Ishikawa (cell line): ENCODE results near the gene SFT2D3.

Experiments
- CEBPB ChIP-seq: IDR thresholded peaks from 2 replicates; pipeline ENCODE4 v1.6.1; 2012
- CREB1 ChIP-seq: IDR thresholded peaks from 2 replicates; pipeline ENCODE4 v1.6.1; 2012; ENCODE audit warnings: low read depth
- EGR1 ChIP-seq: IDR thresholded peaks from 2 replicates; pipeline ENCODE4 v1.6.1; 2012
- EP300 ChIP-seq: IDR thresholded peaks from 2 replicates; pipeline ENCODE4 v1.6.1; 2012; ENCODE audit warnings: borderline replicate concordance
- FOXM1 ChIP-seq: IDR thresholded peaks from 2 replicates; pipeline ENCODE4 v1.6.1; 2012; ENCODE audit warnings: low read depth, borderline replicate concordance
- NFIC ChIP-seq: IDR thresholded peaks from 2 replicates; pipeline ENCODE4 v1.6.1; 2012
- RAD21 ChIP-seq: IDR thresholded peaks from 2 replicates; pipeline ENCODE4 v1.6.1; 2012; ENCODE audit warnings: low read depth
- TAF1 ChIP-seq: IDR thresholded peaks from 2 replicates; pipeline ENCODE4 v1.6.1; 2012; ENCODE audit warnings: low read depth, mild to moderate bottlenecking
- TEAD4 ChIP-seq: IDR thresholded peaks from 2 replicates; pipeline ENCODE4 v1.6.1; 2012
- YY1 ChIP-seq: IDR thresholded peaks from 2 replicates; pipeline ENCODE4 v1.6.1; 2012; ENCODE audit warnings: low read depth
- ZBTB7A ChIP-seq: IDR thresholded peaks from 2 replicates; pipeline ENCODE4 v1.6.1; 2012; ENCODE audit warnings: low read depth
- TF ChIP-seq, protein P1 (sequence below): IDR thresholded peaks from 2 replicates; pipeline ENCODE4 v1.6.1; 2012
- TF ChIP-seq, protein P2 (sequence below): IDR thresholded peaks from 2 replicates; pipeline ENCODE4 v1.6.1; 2012
- TF ChIP-seq, protein P3 (sequence below): IDR thresholded peaks from 2 replicates; pipeline ENCODE4 v1.6.1; 2012; ENCODE audit warnings: low read depth, mild to moderate bottlenecking

DNA sequence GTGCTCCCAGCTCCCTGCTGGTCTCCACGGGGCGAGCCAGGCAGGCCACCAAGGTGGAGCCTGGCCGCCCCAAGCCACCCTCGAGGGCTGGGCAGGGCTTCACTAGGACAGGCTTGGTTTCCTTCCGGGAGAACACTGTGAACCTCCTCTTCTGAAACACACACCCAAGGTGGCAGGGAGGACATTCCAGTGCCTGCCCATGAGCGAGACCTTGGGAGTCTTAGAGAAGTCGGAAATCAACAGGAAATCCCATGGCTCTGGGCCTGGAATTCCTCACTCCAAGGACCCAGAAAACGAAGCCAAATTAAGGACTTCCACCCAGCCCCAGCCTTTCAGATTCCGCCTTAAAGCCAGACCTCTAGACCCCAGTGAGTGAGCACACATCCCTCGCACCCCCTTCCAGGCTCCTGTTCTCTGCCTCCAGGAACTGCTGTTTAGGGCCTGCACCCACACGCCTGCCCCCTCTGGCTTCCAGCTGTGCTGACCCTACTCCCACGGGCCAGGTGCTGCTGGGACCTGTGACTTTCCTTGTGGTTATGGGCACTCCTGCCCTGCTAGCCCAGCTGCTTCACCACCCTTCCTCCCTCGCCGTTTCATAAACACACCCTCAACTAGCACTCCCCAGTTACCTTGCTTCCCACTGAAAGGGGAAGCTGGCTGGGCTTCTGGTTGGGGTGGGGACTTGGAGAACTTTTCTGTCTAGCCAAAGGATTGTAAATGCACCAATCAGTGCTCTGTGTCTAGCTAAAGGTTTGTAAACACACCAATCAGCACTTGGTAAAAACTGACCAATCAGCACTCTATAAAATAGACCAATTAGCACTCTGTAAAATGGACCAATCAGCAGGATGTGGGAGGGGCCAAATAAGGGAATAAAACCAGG is 41.6 kb upstream of the SFT2D3 start:
- no peak for TF ChIP-seq YY1
- TF ChIP-seq, protein P1, sequence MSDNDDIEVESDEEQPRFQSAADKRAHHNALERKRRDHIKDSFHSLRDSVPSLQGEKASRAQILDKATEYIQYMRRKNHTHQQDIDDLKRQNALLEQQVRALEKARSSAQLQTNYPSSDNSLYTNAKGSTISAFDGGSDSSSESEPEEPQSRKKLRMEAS: no peak
- no peak for TF ChIP-seq TEAD4
- TF ChIP-seq FOXM1: no peak
- no peak for TF ChIP-seq ZBTB7A
- TF ChIP-seq, protein P2, sequence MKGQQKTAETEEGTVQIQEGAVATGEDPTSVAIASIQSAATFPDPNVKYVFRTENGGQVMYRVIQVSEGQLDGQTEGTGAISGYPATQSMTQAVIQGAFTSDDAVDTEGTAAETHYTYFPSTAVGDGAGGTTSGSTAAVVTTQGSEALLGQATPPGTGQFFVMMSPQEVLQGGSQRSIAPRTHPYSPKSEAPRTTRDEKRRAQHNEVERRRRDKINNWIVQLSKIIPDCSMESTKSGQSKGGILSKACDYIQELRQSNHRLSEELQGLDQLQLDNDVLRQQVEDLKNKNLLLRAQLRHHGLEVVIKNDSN: no peak
- TF ChIP-seq NFIC: no peak
- TF ChIP-seq EP300: no peak
- no peak for TF ChIP-seq CEBPB
- no peak for TF ChIP-seq EGR1
- TF ChIP-seq, protein P3, sequence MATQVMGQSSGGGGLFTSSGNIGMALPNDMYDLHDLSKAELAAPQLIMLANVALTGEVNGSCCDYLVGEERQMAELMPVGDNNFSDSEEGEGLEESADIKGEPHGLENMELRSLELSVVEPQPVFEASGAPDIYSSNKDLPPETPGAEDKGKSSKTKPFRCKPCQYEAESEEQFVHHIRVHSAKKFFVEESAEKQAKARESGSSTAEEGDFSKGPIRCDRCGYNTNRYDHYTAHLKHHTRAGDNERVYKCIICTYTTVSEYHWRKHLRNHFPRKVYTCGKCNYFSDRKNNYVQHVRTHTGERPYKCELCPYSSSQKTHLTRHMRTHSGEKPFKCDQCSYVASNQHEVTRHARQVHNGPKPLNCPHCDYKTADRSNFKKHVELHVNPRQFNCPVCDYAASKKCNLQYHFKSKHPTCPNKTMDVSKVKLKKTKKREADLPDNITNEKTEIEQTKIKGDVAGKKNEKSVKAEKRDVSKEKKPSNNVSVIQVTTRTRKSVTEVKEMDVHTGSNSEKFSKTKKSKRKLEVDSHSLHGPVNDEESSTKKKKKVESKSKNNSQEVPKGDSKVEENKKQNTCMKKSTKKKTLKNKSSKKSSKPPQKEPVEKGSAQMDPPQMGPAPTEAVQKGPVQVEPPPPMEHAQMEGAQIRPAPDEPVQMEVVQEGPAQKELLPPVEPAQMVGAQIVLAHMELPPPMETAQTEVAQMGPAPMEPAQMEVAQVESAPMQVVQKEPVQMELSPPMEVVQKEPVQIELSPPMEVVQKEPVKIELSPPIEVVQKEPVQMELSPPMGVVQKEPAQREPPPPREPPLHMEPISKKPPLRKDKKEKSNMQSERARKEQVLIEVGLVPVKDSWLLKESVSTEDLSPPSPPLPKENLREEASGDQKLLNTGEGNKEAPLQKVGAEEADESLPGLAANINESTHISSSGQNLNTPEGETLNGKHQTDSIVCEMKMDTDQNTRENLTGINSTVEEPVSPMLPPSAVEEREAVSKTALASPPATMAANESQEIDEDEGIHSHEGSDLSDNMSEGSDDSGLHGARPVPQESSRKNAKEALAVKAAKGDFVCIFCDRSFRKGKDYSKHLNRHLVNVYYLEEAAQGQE: no peak
- no peak for TF ChIP-seq TAF1
- TF ChIP-seq RAD21: no peak
- TF ChIP-seq CREB1: no peak
